ENCODE measurements around the gene RUFY3.

Gene RUFY3

GRCh38 chr4:70783096-70783495 is 61.3 kb downstream of the RUFY3 start:
- no peak for DNase-seq (ENCODE audit: low spot score)
- H3K27me3 ChIP-seq (ENCODE audit: insufficient read depth, poor library complexity, severe bottlenecking), result no peaks in the 10 kb centered on the region
- no peak overlapping the region for H3K4me3 ChIP-seq (ENCODE audit: severe bottlenecking)
- no peaks in the 10 kb centered on the region for H3K4me1 ChIP-seq (ENCODE audit: insufficient read depth, poor library complexity, severe bottlenecking)
- peaks cover 39% of the 10 kb centered on the region for H3K36me3 ChIP-seq (ENCODE audit: low read depth)
- no peak for ATAC-seq (ENCODE audit: low read depth)
- TF ChIP-seq CTCF (IDR thresholded peaks at IDR 0.05; ENCODE audit: poor library complexity, severe bottlenecking), result no peak
- no peak overlapping the region for H3K27ac ChIP-seq (ENCODE audit: poor library complexity, severe bottlenecking)
- H3K9me3 ChIP-seq (ENCODE audit: severe bottlenecking), result no peaks in the 10 kb centered on the region

DNA sequence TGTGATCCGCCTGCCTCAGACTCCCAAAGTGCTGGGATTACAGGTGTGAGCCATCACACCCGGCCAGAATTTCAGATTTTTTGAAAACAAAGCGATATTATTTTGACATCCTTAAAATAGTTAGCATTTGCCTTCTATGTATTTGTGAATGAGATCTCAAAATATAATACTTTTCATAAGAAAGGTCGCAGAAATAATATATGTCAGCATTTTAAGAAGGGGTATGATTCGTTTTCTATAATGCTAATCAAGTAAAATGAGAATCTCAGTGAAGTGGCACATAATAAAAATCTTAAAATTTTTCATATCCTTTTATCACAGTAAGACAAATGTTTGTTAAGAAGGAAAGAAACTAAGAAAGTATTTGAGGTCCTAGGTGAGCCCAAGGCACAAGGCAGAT is 65.7 kb downstream of the RUFY3 start:
- Histone ChIP-seq H3K9me3 (ENCODE audit: severe bottlenecking) (no peaks in the 10 kb centered on the region), H3K4me3 (ENCODE audit: severe bottlenecking) (no peak overlapping the region), H3K4me1 (ENCODE audit: insufficient read depth, poor library complexity, severe bottlenecking) (no peaks in the 10 kb centered on the region), H3K27me3 (ENCODE audit: insufficient read depth, poor library complexity, severe bottlenecking) (no peaks in the 10 kb centered on the region), H3K27ac (ENCODE audit: poor library complexity, severe bottlenecking) (no peak overlapping the region), H3K36me3 (ENCODE audit: low read depth) (peaks cover 55% of the 10 kb centered on the region)
- ATAC-seq (ENCODE audit: low read depth) (no peak), DNase-seq (ENCODE audit: low spot score) (no peak)
- TF ChIP-seq CTCF (IDR thresholded peaks at IDR 0.05; ENCODE audit: poor library complexity, severe bottlenecking), result no peak

- no peak overlapping the region for H3K27ac ChIP-seq (ENCODE audit: poor library complexity, severe bottlenecking)
- ATAC-seq (ENCODE audit: low read depth) (no peak), DNase-seq (ENCODE audit: low spot score) (no peak)
- no peak for TF ChIP-seq CTCF (IDR thresholded peaks at IDR 0.05; ENCODE audit: poor library complexity, severe bottlenecking)
- H3K9me3 ChIP-seq (ENCODE audit: severe bottlenecking), result no peaks in the 10 kb centered on the region
- peaks cover 44% of the 10 kb centered on the region for H3K36me3 ChIP-seq (ENCODE audit: low read depth)
- no peaks in the 10 kb centered on the region for H3K4me1 ChIP-seq (ENCODE audit: insufficient read depth, poor library complexity, severe bottlenecking)
- no peak overlapping the region for H3K4me3 ChIP-seq (ENCODE audit: severe bottlenecking)
- H3K27me3 ChIP-seq (ENCODE audit: insufficient read depth, poor library complexity, severe bottlenecking), result no peaks in the 10 kb centered on the region
These were observed 67.0 kb downstream of the RUFY3 start for GRCh38 chr4:70788733-70789132.

- H3K27me3 ChIP-seq (ENCODE audit: insufficient read depth, poor library complexity, severe bottlenecking), result no peaks in the 10 kb centered on the region
- H3K27ac ChIP-seq (ENCODE audit: poor library complexity, severe bottlenecking), result no peak overlapping the region
- DNase-seq (ENCODE audit: low spot score) (no peak), ATAC-seq (ENCODE audit: low read depth) (no peak)
- H3K36me3 ChIP-seq (ENCODE audit: low read depth), result peaks cover 27% of the 10 kb centered on the region
- H3K4me1 ChIP-seq (ENCODE audit: insufficient read depth, poor library complexity, severe bottlenecking), result no peaks in the 10 kb centered on the region
- no peak overlapping the region for H3K4me3 ChIP-seq (ENCODE audit: severe bottlenecking)
- no peak for TF ChIP-seq CTCF (IDR thresholded peaks at IDR 0.05; ENCODE audit: poor library complexity, severe bottlenecking)
- no peaks in the 10 kb centered on the region for H3K9me3 ChIP-seq (ENCODE audit: severe bottlenecking)
These were observed 71.9 kb downstream of the RUFY3 start for GRCh38 chr4:70793626-70794025.

DNA sequence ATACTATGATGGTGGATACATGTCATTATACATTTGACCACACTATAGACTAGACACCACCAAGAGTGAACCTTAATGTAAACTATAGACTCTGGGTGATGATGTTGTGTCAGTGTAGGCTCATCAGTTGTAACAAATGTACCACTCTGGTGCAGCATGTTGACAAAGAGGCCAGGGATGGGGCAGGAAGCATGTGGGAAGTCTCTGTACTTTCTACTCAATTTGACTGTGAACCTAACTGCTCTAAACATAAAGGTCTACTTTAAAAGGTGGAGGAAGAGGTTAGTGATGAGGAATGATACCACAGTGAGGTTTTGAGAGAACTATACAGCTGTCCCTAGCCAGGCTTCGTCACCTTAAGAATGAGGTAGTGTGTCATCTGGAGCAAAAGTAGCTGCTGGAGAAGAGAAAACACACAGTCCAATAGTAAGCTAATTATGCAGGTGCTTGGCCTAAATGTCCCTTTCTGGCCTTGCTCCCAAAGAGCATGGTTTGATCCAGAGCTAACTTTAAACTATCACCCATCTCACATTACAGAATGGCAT is 79.6 kb downstream of the RUFY3 start:
- H3K27ac ChIP-seq (ENCODE audit: poor library complexity, severe bottlenecking), result no peak overlapping the region
- no peak overlapping the region for H3K4me3 ChIP-seq (ENCODE audit: severe bottlenecking)
- ATAC-seq (ENCODE audit: low read depth), result no peak
- TF ChIP-seq CTCF (IDR thresholded peaks at IDR 0.05; ENCODE audit: poor library complexity, severe bottlenecking), result no peak
- no peaks in the 10 kb centered on the region for H3K9me3 ChIP-seq (ENCODE audit: severe bottlenecking)
- peaks cover 8% of the 10 kb centered on the region for H3K4me1 ChIP-seq (ENCODE audit: insufficient read depth, poor library complexity, severe bottlenecking)
- no peak for DNase-seq (ENCODE audit: low spot score)
- H3K36me3 ChIP-seq (ENCODE audit: low read depth), result no peaks in the 10 kb centered on the region; the same call in none of the 2 replicates
- H3K27me3 ChIP-seq (ENCODE audit: insufficient read depth, poor library complexity, severe bottlenecking), result no peaks in the 10 kb centered on the region

Data from RWPE2 (cell line).